ENCODE data around the gene RNU2-1. TPM values are rescaled to one million over a fixed set of nuclear protein-coding genes. Genes with fewer than 3 reads are reported as not detected.
"Not testable (repeated sequence)": the region's sequence is repeated elsewhere in the genome, so short reads cannot be mapped to it uniquely, and the experiment has no call there.

RNU2-1 gene
- polyA plus RNA-seq = not detected

GRCh38 chr17:43233877-43234276 lies at the start of gene RNU2-1:
TSS of gene RNU2-1 (minus strand) at chr17:43233977.
- not testable (repeated sequence) for H3K36me3 Mint-ChIP-seq; H3K27me3 Mint-ChIP-seq (ENCODE audit: low read depth in 3 of 3); DNase-seq; H3K9me3 Mint-ChIP-seq; H3K4me3 Mint-ChIP-seq; H3K4me1 Mint-ChIP-seq
- H3K27ac Mint-ChIP-seq = peak within 1 kb of the TSS in 1 of 6 donors; percentile 64

GRCh38 chr17:43272914-43273313 lies 39.1 kb upstream of the RNU2-1 start:
- not testable (repeated sequence) for H3K9me3 Mint-ChIP-seq; H3K27me3 Mint-ChIP-seq (ENCODE audit: low read depth in 3 of 3); H3K4me3 Mint-ChIP-seq; H3K36me3 Mint-ChIP-seq; DNase-seq; H3K27ac Mint-ChIP-seq; H3K4me1 Mint-ChIP-seq

- H3K36me3 Mint-ChIP-seq; H3K27me3 Mint-ChIP-seq (ENCODE audit: low read depth in 3 of 3); H3K4me1 Mint-ChIP-seq; H3K9me3 Mint-ChIP-seq: not testable (repeated sequence)
- H3K4me3 Mint-ChIP-seq = peak overlapping the region in 2 of 5 donors; percentile 62 to 69
- peak in 2 of 3 donors; percentile 1 to 19 for DNase-seq
- peak overlapping the region in 3 of 6 donors; percentile 50 to 77 (median 64) for H3K27ac Mint-ChIP-seq
These were observed 38.7 kb upstream of the RNU2-1 start for GRCh38 chr17:43272483-43272882.

- H3K9me3 Mint-ChIP-seq; H3K27me3 Mint-ChIP-seq (ENCODE audit: low read depth in 3 of 3); H3K27ac Mint-ChIP-seq; H3K4me3 Mint-ChIP-seq; DNase-seq; H3K4me1 Mint-ChIP-seq; H3K36me3 Mint-ChIP-seq: not testable (repeated sequence)
These were observed 37.1 kb upstream of the RNU2-1 start for GRCh38 chr17:43270552-43271504.

GRCh38 chr17:43246456-43246855 lies 12.7 kb upstream of the RNU2-1 start:
- H3K4me1 Mint-ChIP-seq; H3K4me3 Mint-ChIP-seq; H3K36me3 Mint-ChIP-seq; H3K27ac Mint-ChIP-seq; H3K9me3 Mint-ChIP-seq; H3K27me3 Mint-ChIP-seq (ENCODE audit: low read depth in 3 of 3): not testable (repeated sequence)
- DNase-seq = peak; percentile 68 to 72 (median 72)

- DNase-seq = peak in 1 of 3 donors; percentile 12
- H3K4me1 Mint-ChIP-seq; H3K36me3 Mint-ChIP-seq; H3K27me3 Mint-ChIP-seq (ENCODE audit: low read depth in 3 of 3); H3K9me3 Mint-ChIP-seq; H3K27ac Mint-ChIP-seq; H3K4me3 Mint-ChIP-seq: not testable (repeated sequence)
These were observed 7.0 kb upstream of the RNU2-1 start for GRCh38 chr17:43240596-43241352.

- not testable (repeated sequence) for H3K9me3 Mint-ChIP-seq; H3K36me3 Mint-ChIP-seq; H3K4me3 Mint-ChIP-seq; DNase-seq; H3K27me3 Mint-ChIP-seq (ENCODE audit: low read depth in 3 of 3); H3K4me1 Mint-ChIP-seq
- peak overlapping the region in 1 of 6 donors; percentile 45 for H3K27ac Mint-ChIP-seq
These were observed 5.8 kb upstream of the RNU2-1 start for GRCh38 chr17:43239597-43239996.

GRCh38 chr17:43233263-43233662 lies 514 bp downstream of the RNU2-1 start:
- not testable (repeated sequence) for H3K36me3 Mint-ChIP-seq; H3K27me3 Mint-ChIP-seq (ENCODE audit: low read depth in 3 of 3); H3K4me1 Mint-ChIP-seq; H3K9me3 Mint-ChIP-seq; H3K4me3 Mint-ChIP-seq
- H3K27ac Mint-ChIP-seq = peak overlapping the region in 1 of 6 donors; percentile 64
- peak in 1 of 3 donors; percentile 34 for DNase-seq

GRCh38 chr17:43232021-43232699 lies 1.6 kb downstream of the RNU2-1 start:
- not testable (repeated sequence) for H3K36me3 Mint-ChIP-seq; H3K4me1 Mint-ChIP-seq; H3K9me3 Mint-ChIP-seq; H3K27me3 Mint-ChIP-seq (ENCODE audit: low read depth in 3 of 3)
- Mint-ChIP-seq H3K27ac (peak overlapping the region in 3 of 6 donors; percentile 25 to 56 (median 39)), H3K4me3 (peak overlapping the region in 4 of 5 donors; percentile 15 to 66 (median 50))
- DNase-seq = peak in 1 of 3 donors; percentile 11

GRCh38 chr17:43231205-43232020 lies 2.4 kb downstream of the RNU2-1 start:
- H3K4me3 Mint-ChIP-seq = peak overlapping the region in 2 of 5 donors; percentile 21 to 46
- DNase-seq = not testable (repeated sequence)
- H3K27ac Mint-ChIP-seq = peak overlapping the region in 1 of 6 donors; percentile 73

GRCh38 chr17:43228020-43228782 lies 5.6 kb downstream of the RNU2-1 start, which contains the start of gene CCDC200:
TSS of gene CCDC200 (minus strand) at chr17:43228623. CDS start at chr17:43228554, 69 bp downstream.
- DNase-seq; H3K36me3 Mint-ChIP-seq; H3K4me3 Mint-ChIP-seq; H3K27me3 Mint-ChIP-seq (ENCODE audit: low read depth in 3 of 3); H3K9me3 Mint-ChIP-seq; H3K27ac Mint-ChIP-seq: not testable (repeated sequence)
- peaks cover 9 to 22% of the 10 kb centered on the region in 2 donors for H3K4me1 Mint-ChIP-seq

More at GRCh38 chr17:43231205-43232020, 2.4 kb downstream of the RNU2-1 start:
- H3K27me3 Mint-ChIP-seq (ENCODE audit: low read depth in 3 of 3); H3K4me1 Mint-ChIP-seq; H3K9me3 Mint-ChIP-seq; H3K36me3 Mint-ChIP-seq: not testable (repeated sequence)

GRCh38 chr17:43226393-43226792 lies 7.4 kb downstream of the RNU2-1 start:
- Mint-ChIP-seq H3K4me3 (no peak overlapping the region), H3K4me1 (peaks cover 9 to 15% of the 10 kb centered on the region in 2 donors), H3K36me3 (peaks cover 0 to 8% (median 0%) of the 10 kb centered on the region in 3 donors), H3K27me3 (ENCODE audit: low read depth in 3 of 3) (peaks cover 0 to under 1% (median 0%) of the 10 kb centered on the region in 3 donors), H3K27ac (no peak overlapping the region), H3K9me3 (no peaks in the 10 kb centered on the region)
- no peak for DNase-seq

All from immature natural killer cell (primary cell).